Measurements from ENCODE around the gene PLEK2. TPM values are rescaled to one million over a fixed set of nuclear protein-coding genes. Genes with fewer than 3 reads are reported as not detected.
A peak's percentile ranks its signal among the peaks of the same experiment; 100 is the strongest.
"Not testable (repeated sequence)": the region's sequence is repeated elsewhere in the genome, so short reads cannot be mapped to it uniquely, and the experiment has no call there.

The PLEK2 gene
- polyA plus RNA-seq, 12 donors = 0.36 to 8.2 (median 1.1) TPM; not detected in 3

DNA sequence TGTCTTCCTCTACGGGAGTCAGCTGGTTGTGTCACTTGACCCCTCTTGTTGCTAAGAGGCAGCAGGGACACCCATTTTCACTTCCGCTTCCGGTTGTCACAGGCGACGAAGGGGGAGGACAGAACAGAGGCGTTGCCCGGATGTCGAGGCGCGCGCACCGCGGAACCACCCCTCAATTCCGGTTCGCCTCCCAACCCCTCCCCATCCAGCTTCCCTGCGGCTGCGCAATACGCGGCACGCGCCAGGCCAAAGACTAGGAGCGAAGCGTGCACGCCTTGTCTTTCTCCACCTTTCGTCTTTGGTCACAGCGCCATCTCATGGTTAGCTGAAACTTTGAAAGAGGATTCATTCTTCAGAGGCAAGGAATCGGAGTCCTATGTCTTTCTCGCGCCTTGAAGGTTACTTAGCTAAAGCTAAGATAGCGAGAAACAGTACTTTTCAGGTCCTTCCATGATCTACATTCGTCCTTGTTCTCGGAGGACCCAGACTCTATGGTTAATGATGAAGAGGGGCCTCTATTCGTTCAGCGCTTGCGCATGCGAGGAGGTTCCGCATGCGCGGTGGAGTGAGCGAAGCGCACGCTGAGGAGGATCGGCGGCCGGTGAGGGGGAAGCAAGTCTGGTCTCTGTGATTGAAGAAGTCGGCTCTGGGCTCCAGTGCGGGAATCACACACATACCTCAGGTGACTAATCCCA is 52.0 kb downstream of the PLEK2 start, which contains the start of the genes ATP6V1D and EIF2S1:
Gene ATP6V1D, minus strand, starts transcription at position 30 of the 695 bp plus-strand sequence. CDS start 106 bp downstream, outside the sequence.
Gene EIF2S1, plus strand, starts transcription at position 554 of the 695 bp plus-strand sequence. CDS start 4,440 bp downstream, outside the sequence.
- peak; percentile 100 for DNase-seq

DNA sequence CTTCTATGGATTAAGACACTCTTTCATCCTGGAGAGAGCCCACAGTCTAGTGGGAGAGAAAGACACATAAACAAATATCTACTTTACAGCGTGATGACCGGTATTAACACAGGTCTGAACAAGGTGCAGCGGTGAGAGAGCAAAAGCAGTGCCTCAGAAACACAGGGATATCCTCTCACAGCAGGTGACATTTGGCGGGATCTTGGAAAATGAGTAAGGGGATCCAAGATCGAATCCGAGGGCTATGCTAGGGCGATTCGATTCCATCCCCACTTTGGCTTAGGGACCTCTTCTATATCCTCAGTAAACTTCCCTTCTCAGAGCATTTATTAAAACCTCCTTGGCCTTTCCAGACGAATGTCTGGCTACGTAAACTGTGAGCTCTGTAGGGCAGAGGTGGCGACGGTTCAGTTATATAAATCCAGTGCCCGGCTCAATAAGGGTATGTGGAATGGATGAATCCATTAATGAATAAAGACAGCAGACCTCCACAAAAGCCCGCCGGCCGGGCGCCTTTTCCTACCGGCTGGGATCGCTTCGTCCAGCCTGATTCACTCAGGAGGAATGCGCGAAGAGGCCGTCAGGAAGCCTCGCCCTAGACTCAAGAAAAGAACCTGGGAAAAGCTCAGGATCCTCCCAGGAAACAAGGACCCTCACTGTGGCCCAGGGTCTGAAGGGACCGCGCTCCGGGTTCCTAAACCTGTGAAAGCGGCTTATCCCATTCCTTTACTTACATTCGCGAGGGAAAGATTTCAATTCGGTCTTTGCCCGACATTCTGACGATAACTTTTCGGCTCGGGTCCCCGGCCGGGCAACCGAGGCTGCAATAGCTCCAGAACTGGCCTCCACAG is 52.8 kb downstream of the PLEK2 start:
- peak; percentile 4 for DNase-seq

DNA sequence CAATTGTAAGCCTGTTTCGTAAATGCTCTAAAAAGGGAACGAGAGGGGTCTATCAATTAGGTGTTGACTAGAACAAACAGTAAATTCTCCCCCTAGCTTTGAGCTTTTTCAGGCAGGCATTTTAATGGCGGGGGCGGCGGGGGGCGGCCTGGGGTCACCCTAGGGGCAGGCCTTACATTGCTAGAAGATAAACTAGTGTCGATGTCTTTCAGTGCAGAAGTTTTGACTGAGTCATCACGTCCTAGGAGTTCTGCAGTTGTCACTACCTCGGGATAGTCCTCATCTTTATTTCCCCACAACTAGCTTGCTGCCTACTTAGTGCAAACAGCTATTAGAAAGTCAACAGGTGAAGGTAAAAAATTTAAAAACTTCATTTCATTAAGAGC is 54.0 kb downstream of the PLEK2 start:
- DNase-seq = no peak

DNA sequence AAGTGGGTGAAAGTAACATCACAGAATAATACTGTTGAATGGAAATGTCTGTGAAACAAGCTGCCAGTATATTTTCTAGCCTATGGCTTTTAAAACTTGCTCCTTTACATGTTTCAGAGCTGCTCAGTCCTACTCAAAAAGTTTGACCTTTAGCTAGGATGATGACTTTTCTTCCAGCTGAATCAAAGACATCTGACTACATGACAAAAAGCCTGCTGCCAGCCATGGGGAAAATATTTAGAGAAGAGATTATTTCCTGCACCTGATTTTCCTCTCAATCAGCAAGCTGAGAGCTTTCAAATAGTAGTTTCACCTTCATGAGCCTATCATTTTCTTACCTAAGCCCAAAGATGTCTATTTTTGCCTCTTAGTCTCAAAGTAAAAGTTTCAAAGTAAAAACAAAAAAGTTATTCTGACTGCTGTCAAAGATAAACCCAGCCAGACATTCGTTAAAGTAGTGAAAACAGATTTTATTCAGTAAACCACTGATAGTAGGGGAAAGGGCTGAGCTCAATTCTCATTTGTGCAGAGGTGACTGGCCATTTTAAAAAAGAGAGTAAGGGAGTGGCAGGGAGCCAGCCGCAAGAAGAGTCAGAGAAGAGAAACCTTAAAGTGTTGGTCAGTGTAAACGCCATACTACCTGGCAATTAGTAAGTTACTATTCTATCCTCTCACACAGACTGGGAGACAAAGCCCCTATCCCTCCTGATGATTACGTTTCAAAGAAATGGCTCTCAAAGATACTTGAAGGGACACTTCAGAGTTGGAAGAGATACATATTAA is 54.6 kb downstream of the PLEK2 start:
- no peak for DNase-seq

DNA sequence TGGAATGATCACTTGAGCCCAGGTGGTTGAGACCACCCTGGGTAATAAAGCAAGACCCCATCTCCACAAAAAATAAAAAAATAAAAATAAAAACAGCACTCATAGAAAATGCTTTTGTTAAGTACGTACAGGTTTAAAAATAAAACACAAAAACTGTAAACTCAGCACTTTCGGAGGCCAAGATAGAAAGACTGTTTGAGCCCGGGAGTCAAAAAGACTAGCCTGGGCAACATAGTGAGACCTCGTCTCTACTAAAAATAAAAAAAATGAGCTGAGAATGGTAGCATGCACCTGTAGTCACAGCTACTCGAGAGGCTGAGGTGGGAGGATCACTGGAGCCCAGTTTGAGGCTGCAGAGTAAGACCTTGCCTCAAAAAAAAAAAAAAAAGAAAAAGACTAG is 59.9 kb downstream of the PLEK2 start:
- no peak for DNase-seq

DNA sequence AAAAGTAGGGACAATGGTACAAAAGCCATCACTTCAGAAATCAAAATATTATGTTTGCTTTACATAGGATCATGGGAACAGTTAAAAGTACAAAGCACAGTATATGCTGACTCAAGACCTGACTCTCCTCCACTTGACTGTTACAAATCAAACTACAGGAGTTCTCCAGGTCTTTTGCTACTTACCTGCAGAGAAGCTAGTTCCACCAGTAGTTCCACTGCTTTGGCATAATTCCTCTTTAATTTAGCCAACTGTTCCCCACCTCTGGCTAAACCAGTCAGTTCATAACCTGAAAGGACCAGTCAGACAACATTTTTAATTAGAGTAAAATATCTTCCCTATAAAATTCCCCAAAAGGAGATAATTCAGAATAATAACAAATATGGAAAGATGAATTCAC is 66.4 kb downstream of the PLEK2 start:
- DNase-seq = no peak

DNA sequence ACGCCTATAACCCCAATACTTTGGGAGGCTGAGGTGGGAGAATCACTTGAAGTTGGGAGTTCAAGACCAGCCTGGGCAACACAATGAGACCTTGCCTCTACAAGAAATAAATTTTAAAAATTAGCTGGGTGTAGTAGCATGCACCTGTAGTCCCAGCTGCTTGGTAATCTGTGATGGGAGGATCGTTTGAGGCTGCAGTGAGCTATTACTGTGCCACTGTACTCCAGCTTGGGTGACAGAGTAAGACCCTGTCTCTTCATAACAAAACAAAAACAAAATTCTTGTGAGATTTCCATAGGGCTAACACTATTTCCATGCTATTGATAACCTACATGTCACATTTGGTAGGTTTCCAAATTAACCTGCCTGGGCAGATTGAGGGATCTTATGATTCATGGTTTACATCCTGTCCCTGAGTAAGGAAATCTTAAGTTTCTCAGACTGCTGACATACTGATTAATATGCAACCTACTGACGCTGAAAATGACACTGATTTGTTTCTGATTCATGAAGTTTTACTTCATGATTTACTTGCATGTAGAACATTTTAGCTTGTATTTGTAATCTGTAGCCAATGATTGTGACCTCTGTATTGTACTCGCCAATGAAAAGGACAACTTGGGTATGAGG is 68.2 kb downstream of the PLEK2 start:
- no peak for DNase-seq

DNA sequence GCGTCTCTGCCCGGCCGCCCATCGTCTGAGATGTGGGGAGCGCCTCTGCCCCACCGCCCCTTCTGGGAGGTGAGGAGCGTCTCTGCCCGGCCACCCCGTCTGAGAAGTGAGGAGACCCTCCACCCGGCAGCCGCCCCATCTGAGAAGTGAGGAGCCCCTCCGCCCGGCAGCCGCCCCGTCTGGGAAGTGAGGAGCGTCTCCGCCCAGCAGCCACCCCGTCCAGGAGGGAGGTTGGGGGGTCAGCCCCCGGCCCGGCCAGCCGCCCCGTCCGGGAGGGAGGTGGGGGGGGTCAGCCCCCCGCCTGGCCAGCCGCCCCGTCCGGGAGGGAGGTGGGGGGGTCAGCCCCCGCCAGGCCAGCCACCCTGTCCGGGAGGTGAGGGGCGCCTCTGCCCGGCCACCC is 70.7 kb downstream of the PLEK2 start:
- not testable (repeated sequence) for DNase-seq

Other genes starting within 250 kb of the PLEK2 start
- gene GARIN2, start 222.7 kb downstream of the PLEK2 start, polyA plus RNA-seq (ENCODE audit: insufficient read length in 12 of 12) = under 1 TPM in 10 of 12 donors, not detected in 2; 0.14 to 0.72 (median 0.30) TPM
- 10 to 100 TPM in 11 of 12 donors, not detected in 1; 13.0 to 17.8 (median 15.1) TPM for gene PALS1, start 170.7 kb downstream of the PLEK2 start, polyA plus RNA-seq (ENCODE audit: insufficient read length in 12 of 12)
- 100 to 1,000 TPM in 1 of 12 donors, 10 to 100 TPM in 10, not detected in 1; 48.4 to 106 (median 81.6) TPM for gene ATP6V1D, start 52.4 kb downstream of the PLEK2 start, polyA plus RNA-seq (ENCODE audit: insufficient read length in 12 of 12)
- gene EIF2S1, start 51.8 kb downstream of the PLEK2 start, polyA plus RNA-seq (ENCODE audit: insufficient read length in 12 of 12) = 100 to 1,000 TPM in 4 of 12 donors, 10 to 100 TPM in 8; 49.3 to 106 (median 93.3) TPM
- gene TMEM229B, start 76.6 kb upstream of the PLEK2 start, polyA plus RNA-seq (ENCODE audit: insufficient read length in 12 of 12) = under 1 TPM in 10 of 12 donors, not detected in 2; 0.19 to 0.94 (median 0.35) TPM
- 10 to 100 TPM in 2 of 12 donors, 1 to 10 TPM in 8, under 1 TPM in 1, not detected in 1; 1.00 to 13.1 (median 1.7) TPM for gene PLEKHH1, start 121.1 kb upstream of the PLEK2 start, polyA plus RNA-seq (ENCODE audit: insufficient read length in 12 of 12)
- gene PIGH, start 188.1 kb upstream of the PLEK2 start, polyA plus RNA-seq (ENCODE audit: insufficient read length in 12 of 12) = 10 to 100 TPM in 10 of 12 donors, not detected in 2; 12.6 to 18.2 (median 15.7) TPM
- gene ARG2, start 207.8 kb upstream of the PLEK2 start, polyA plus RNA-seq (ENCODE audit: insufficient read length in 12 of 12) = 1 to 10 TPM in 9 of 12 donors, under 1 TPM in 1, not detected in 2; 0.98 to 4.1 (median 2.4) TPM

All from muscle of arm (tissue), 12 donors.